Activated CD4-positive, alpha-beta memory T cell treated with anti-CD3 and anti-CD28 coated beads, Interleukin-2, amount 10 ng/mL, durations not matched to agents 7 days and 5 days (primary cell): Measurements from ENCODE around the gene S100PBP. TPM values are rescaled to one million over a fixed set of nuclear protein-coding genes. Genes with fewer than 3 reads are reported as not detected.

Experiments
- CTCF ChIA-PET: fragments of 350-600 bp; sonication (Branson Sonifier 250); formaldehyde crosslinking; loops from one replicate; lab custom pipeline; 2021; ENCODE audit warnings: antibody characterized with exemption, inconsistent platforms; lab: Charles Lee
- POLR2A ChIA-PET: fragments of 350-600 bp; sonication (Branson Sonifier 250); formaldehyde crosslinking; loops from one replicate; lab custom pipeline; 2021; ENCODE audit warnings: antibody characterized with exemption; lab: Charles Lee
- DNase-seq: peaks from one replicate; pipeline ENCODE4 v3.0.0-alpha.2; 2020
- H3K27ac Mint-ChIP-seq: one replicate; pipeline ENCODE4 v1.8.0; 2021; ENCODE audit warnings: mild to moderate bottlenecking, mixed read lengths
- H3K27me3 Mint-ChIP-seq: one replicate; pipeline ENCODE4 v1.8.0; 2021; ENCODE audit warnings: mixed read lengths
- H3K36me3 Mint-ChIP-seq: one replicate; pipeline ENCODE4 v1.8.0; 2021; ENCODE audit warnings: low read depth, mixed read lengths
- H3K4me1 Mint-ChIP-seq: one replicate; pipeline ENCODE4 v1.8.0; 2021; ENCODE audit warnings: mixed read lengths
- H3K4me3 Mint-ChIP-seq: one replicate; pipeline ENCODE4 v1.8.0; 2021; ENCODE audit warnings: mild to moderate bottlenecking, mixed read lengths
- H3K9me3 Mint-ChIP-seq: one replicate; pipeline ENCODE4 v1.8.0; 2021; ENCODE audit warnings: mixed read lengths
- total RNA-seq, 2 experiments: library from RNA; stranded (reverse); gene quantifications; one replicate each; pipeline ENCODE4 v1.2.3, GENCODE V29; 2021

Gene S100PBP
- total RNA-seq, 2 experiments from 2014 or later: 78.4 to 84.0 TPM

DNA sequence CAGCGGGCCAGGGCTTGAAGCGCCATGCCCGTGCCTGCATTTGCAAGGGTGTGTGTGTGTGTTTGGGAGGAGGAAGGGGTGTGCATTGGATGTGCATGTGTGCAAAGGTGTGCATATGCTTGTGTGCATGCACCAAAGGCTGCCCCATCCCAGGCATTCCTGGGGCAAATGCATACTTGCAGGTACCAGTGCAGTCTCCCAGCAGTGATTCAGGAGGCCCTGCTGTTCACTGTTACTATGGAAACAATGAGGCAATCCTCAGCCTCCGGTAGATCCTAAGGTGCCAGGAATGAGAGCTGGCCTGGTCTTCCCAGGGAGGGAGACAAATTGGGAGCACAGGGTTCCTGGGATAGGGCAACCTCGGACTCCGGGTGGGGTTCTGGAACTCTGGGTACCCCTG, 60.7 kb downstream of the S100PBP start:
- POLR2A ChIA-PET: interaction anchor here (1.3 kb wide), 1 partner anchor 8 kb away, joined by 4 read pairs; no protein-coding TSS in a partner anchor
- H3K4me1 Mint-ChIP-seq: peaks cover 7% of the 10 kb centered on the region
- DNase-seq: no peak
- H3K27ac Mint-ChIP-seq: no peak overlapping the region
- no peaks in the 10 kb centered on the region for H3K9me3 Mint-ChIP-seq
- CTCF ChIA-PET: interaction anchor here (0.8 to 1.3 kb wide), 4 partner anchors 14 to 755 kb away, joined by 3 to 7 read pairs (median 4); no protein-coding TSS in a partner anchor
- peaks cover 29% of the 10 kb centered on the region for H3K27me3 Mint-ChIP-seq
- H3K36me3 Mint-ChIP-seq: no peaks in the 10 kb centered on the region
- no peak overlapping the region for H3K4me3 Mint-ChIP-seq

- Mint-ChIP-seq H3K36me3 (no peaks in the 10 kb centered on the region), H3K4me3 (no peak overlapping the region), H3K27me3 (peaks cover 33% of the 10 kb centered on the region), H3K9me3 (no peaks in the 10 kb centered on the region), H3K27ac (no peak overlapping the region), H3K4me1 (peaks cover 7% of the 10 kb centered on the region)
- POLR2A ChIA-PET: interaction anchor here (1.3 kb wide), 1 partner anchor 9 kb away, joined by 4 read pairs; no protein-coding TSS in a partner anchor
- no peak for DNase-seq
- CTCF ChIA-PET: interaction anchor here (0.8 to 1.3 kb wide), 4 partner anchors 14 to 754 kb away, joined by 3 to 7 read pairs (median 4); no protein-coding TSS in a partner anchor
Observed at GRCh38 chr1:32878637-32879041, 61.2 kb downstream of the S100PBP start.

DNA sequence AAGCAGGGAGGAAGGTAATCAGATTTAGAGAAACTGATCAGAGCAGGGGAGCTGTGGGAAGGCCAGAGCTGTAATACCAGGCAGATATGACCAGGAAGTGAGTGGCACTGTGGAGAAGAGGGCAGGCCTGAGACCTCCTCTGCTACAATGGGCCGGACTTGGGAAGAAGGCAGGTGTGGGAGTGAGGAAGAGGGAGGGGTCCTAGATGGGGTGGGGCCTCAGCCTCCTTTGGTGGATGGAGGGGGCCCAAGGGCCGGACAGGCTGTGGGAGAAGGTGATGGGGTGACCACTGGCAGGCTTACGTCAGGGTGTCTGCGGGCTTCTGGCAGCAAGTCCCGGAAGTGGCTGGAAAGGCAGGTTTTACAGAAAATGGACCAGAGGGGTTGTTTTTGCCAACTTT, 63.8 kb downstream of the S100PBP start:
- Mint-ChIP-seq H3K36me3 (no peaks in the 10 kb centered on the region), H3K9me3 (no peaks in the 10 kb centered on the region), H3K4me3 (no peak overlapping the region), H3K27me3 (peaks cover 36% of the 10 kb centered on the region), H3K4me1 (peaks cover 3% of the 10 kb centered on the region), H3K27ac (no peak overlapping the region)
- CTCF ChIA-PET: interaction anchor here (0.7 to 1.1 kb wide), 2 partner anchors 10 to 204 kb away, joined by 3 read pairs; no protein-coding TSS in a partner anchor
- POLR2A ChIA-PET: interaction anchor here (1.2 kb wide), 1 partner anchor 58 kb away, joined by 3 read pairs; no protein-coding TSS in a partner anchor
- DNase-seq: no peak

- no peak for DNase-seq
- Mint-ChIP-seq H3K9me3 (no peaks in the 10 kb centered on the region), H3K27me3 (peaks cover 39% of the 10 kb centered on the region), H3K4me1 (peaks cover 3% of the 10 kb centered on the region), H3K36me3 (no peaks in the 10 kb centered on the region), H3K4me3 (no peak overlapping the region), H3K27ac (no peak overlapping the region)
- ChIA-PET CTCF (interaction anchor here (0.7 to 1.1 kb wide), 2 partner anchors 11 to 203 kb away, joined by 3 read pairs; no protein-coding TSS in a partner anchor), POLR2A (interaction anchor here (1.2 kb wide), 1 partner anchor 57 kb away, joined by 3 read pairs; no protein-coding TSS in a partner anchor)
Observed at GRCh38 chr1:32881871-32882850, 64.7 kb downstream of the S100PBP start.

GRCh38 chr1:32883338-32884031, 66.0 kb downstream of the S100PBP start:
- ChIA-PET POLR2A (no interaction called here), CTCF (interaction anchor here (1.2 kb wide), 1 partner anchor 11 kb away, joined by 4 read pairs; no protein-coding TSS in a partner anchor)
- Mint-ChIP-seq H3K27me3 (peaks cover 48% of the 10 kb centered on the region), H3K9me3 (no peaks in the 10 kb centered on the region), H3K4me3 (no peak overlapping the region), H3K27ac (no peak overlapping the region), H3K36me3 (no peaks in the 10 kb centered on the region), H3K4me1 (peaks cover 3% of the 10 kb centered on the region)
- no peak for DNase-seq

DNA sequence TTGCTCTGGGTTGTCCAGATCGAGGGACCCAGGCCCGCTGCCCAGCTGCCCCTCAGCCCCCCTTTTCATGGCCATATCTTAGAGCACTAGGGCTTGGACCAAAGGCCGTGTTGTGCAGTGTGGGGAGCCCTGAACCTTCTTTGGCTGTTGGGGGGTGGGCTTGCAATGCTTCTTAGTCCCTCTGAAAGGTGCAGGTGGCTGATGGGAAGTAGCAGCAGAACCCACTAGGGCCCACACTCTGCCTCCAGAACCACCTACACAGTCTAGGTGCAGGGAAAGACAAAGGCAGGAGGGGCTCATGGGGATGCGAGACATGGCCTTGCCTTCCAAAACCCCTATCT, 66.5 kb downstream of the S100PBP start:
- H3K4me1 Mint-ChIP-seq: peaks cover 3% of the 10 kb centered on the region
- no peak for DNase-seq
- no peak overlapping the region for H3K4me3 Mint-ChIP-seq
- H3K9me3 Mint-ChIP-seq: no peaks in the 10 kb centered on the region
- no peaks in the 10 kb centered on the region for H3K36me3 Mint-ChIP-seq
- ChIA-PET POLR2A (no interaction called here), CTCF (interaction anchor here (1.2 kb wide), 1 partner anchor 11 kb away, joined by 4 read pairs; no protein-coding TSS in a partner anchor)
- H3K27ac Mint-ChIP-seq: no peak overlapping the region
- peaks cover 49% of the 10 kb centered on the region for H3K27me3 Mint-ChIP-seq

DNA sequence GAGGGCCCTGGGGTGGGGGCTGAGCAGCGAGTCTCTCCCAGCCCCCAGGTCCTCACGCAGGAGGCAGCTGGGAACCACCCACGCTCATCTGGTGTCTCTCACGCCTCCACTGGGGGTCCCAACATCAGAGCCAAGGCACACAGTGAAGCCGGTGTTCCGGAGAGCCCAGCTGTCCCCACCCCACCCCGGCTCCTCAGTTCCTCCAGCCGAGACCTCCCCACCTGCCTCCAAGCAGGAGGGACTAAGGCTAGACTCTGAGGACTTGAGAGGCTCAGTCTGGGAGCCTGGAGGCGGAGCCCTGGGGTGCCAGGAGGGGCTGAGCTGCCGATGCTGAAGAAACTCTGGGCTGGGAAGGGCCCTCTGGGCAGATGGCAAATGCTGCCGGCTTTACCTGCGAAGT, 67.3 kb downstream of the S100PBP start:
- Mint-ChIP-seq H3K36me3 (no peaks in the 10 kb centered on the region), H3K27me3 (peaks cover 55% of the 10 kb centered on the region), H3K4me3 (no peak overlapping the region), H3K4me1 (peaks cover 3% of the 10 kb centered on the region), H3K9me3 (no peaks in the 10 kb centered on the region), H3K27ac (no peak overlapping the region)
- POLR2A ChIA-PET: no interaction called here
- CTCF ChIA-PET: interaction anchor here (0.5 to 1.2 kb wide), 2 partner anchors 10 to 200 kb away, joined by 4 read pairs; no protein-coding TSS in a partner anchor
- DNase-seq: no peak

GRCh38 chr1:32885676-32886003, 68.2 kb downstream of the S100PBP start:
- no peaks in the 10 kb centered on the region for H3K36me3 Mint-ChIP-seq
- peaks cover 63% of the 10 kb centered on the region for H3K27me3 Mint-ChIP-seq
- ChIA-PET POLR2A (no interaction called here), CTCF (no interaction called here)
- H3K9me3 Mint-ChIP-seq: no peaks in the 10 kb centered on the region
- H3K4me1 Mint-ChIP-seq: peaks cover 3% of the 10 kb centered on the region
- no peak overlapping the region for H3K4me3 Mint-ChIP-seq
- no peak for DNase-seq
- no peak overlapping the region for H3K27ac Mint-ChIP-seq

DNA sequence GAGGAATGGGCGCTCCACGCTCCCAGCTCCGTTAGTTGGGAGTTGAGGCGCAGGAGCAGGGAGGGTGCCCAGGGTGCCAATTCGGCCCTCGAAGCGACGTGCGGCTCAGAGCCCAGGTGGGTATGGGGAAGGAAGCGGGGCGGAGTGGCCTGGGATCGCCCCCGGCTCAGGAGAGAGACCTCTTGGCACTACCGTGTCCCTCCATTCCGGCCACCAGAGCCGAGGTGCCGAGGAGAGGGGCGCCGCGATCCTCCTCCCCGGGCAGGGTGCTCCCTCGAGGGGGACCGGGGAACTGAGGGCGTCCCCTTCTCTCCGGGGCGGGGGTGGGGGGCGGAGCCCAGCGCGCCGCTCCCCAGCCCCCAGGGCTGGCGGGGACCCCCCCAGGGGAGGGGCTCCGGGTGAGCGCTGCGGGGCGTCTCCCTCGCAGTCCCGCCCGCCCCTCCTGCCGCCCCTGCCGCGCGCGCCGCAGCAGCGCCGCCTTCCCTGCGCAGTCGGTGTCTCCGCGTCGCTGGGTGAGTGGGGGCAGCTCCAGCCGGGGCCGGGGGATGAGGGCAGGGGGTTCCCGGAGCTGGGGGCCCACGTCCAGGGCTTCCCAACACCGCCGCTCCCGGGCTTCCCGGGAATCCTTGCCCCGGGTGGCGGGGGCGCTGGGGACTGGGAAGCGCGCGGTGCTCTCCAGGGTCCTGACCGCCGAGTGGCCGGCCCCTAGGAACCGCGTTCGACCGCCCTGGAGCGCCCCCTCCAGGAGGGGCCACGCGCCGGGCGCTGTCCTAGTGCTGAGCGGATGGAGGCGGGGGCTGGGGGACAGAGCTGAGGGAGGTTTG, 68.8 kb downstream of the S100PBP start, which contains the start of gene HPCA:
HPCA (plus strand) TSS at position 488 of the 824 bp plus-strand sequence. CDS start 2,408 bp downstream, outside the sequence.
- peak; percentile 56 for DNase-seq
- peaks cover 3% of the 10 kb centered on the region for H3K4me1 Mint-ChIP-seq
- no peak within 1 kb of the TSS for H3K4me3 Mint-ChIP-seq
- H3K36me3 Mint-ChIP-seq: no peaks in the 10 kb centered on the region
- H3K27ac Mint-ChIP-seq: no peak within 1 kb of the TSS
- POLR2A ChIA-PET: no interaction called here
- no peaks in the 10 kb centered on the region for H3K9me3 Mint-ChIP-seq
- peaks cover 63% of the 10 kb centered on the region for H3K27me3 Mint-ChIP-seq
- CTCF ChIA-PET: interaction anchor here (0.7 to 1.3 kb wide), 2 partner anchors 10 to 15 kb away, joined by 3 to 4 read pairs; no protein-coding TSS in a partner anchor

DNA sequence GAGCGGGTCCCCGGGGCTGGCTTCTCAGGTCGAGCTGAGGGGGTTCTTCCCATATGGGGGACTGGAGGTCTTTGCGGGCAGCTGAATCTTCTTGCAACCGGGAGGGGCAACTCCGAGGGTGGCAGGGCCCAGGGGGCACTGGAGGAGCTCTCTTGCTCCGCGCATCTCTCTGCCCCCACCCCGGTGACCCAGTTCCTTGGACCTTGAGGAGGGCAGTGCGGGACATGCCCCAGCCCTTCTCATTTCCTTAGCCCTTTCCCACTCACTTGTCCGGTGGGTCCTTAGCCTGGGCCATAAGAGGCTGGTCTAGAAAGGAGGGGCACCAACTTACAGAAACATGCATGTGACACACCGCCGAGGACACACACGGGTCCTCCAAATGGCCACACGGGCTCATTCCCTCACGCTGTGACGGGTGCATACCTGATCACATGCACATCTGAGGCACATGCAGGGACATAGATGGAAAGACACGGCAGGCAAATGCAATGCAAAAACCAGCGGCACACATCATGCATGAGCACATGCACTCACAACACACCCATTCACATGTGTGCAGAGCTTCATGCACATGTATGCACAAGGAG, 69.5 kb downstream of the S100PBP start:
- Mint-ChIP-seq H3K36me3 (no peaks in the 10 kb centered on the region), H3K27ac (no peak overlapping the region), H3K4me1 (peaks cover 3% of the 10 kb centered on the region), H3K9me3 (no peaks in the 10 kb centered on the region), H3K27me3 (peaks cover 69% of the 10 kb centered on the region), H3K4me3 (no peak overlapping the region)
- no peak for DNase-seq
- ChIA-PET CTCF (interaction anchor here (0.7 to 1.3 kb wide), 2 partner anchors 10 to 15 kb away, joined by 3 to 4 read pairs; no protein-coding TSS in a partner anchor), POLR2A (no interaction called here)

DNA sequence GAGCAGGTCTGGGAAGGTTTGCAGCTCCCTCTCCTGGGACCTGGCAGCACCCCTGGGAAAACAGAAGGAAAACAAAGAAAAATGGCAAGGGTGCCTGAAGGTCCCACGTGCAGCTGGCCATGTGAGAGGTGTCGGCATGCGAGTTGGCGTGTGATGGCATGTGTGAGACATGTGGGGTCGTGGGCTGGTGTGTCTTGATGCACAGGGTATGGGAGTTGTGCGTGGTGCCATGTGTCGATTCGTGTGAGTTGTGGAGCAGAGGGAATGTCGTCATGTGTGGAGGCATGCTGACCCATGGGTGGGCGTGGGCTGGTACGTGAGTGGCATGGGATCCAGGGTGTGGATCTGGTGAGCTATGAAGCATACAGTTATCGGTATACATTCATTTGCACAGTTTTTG, 70.2 kb downstream of the S100PBP start:
- ChIA-PET POLR2A (no interaction called here), CTCF (no interaction called here)
- Mint-ChIP-seq H3K4me3 (no peak overlapping the region), H3K9me3 (no peaks in the 10 kb centered on the region), H3K36me3 (no peaks in the 10 kb centered on the region), H3K27ac (no peak overlapping the region), H3K4me1 (peaks cover 7% of the 10 kb centered on the region), H3K27me3 (peaks cover 76% of the 10 kb centered on the region)
- DNase-seq: no peak

DNA sequence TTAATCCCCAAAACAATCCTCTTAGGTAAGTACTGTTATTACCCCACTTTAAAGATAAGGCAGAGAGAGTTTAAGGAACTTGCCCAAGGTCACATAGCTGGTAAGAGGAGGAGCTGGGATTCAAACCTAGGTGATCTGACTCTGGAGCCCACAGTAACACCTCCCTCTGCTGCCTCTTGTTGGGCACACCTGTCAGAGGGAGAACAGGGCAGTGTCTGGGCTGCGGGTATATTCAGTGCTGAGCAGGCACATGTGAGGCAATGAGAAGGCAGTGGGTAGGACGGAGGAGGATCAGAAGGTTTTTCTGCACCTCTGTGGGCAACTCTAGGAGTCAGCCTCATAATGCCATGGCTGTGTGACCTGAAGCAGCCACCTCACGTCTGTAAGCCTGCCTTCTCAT, 70.7 kb downstream of the S100PBP start:
- ChIA-PET POLR2A (no interaction called here), CTCF (no interaction called here)
- Mint-ChIP-seq H3K9me3 (no peaks in the 10 kb centered on the region), H3K4me1 (peaks cover 8% of the 10 kb centered on the region), H3K27me3 (peaks cover 79% of the 10 kb centered on the region), H3K36me3 (no peaks in the 10 kb centered on the region), H3K27ac (no peak overlapping the region), H3K4me3 (no peak overlapping the region)
- no peak for DNase-seq
